ENCODE data around the gene TYROBP.
"Not testable (repeated sequence)": the region's sequence is repeated elsewhere in the genome, so short reads cannot be mapped to it uniquely, and the experiment has no call there.

TYROBP gene

GRCh38 chr19:35879068-35879467 lies 29.0 kb downstream of the TYROBP start:
- no peak overlapping the region for H3K4me3 ChIP-seq (ENCODE audit: low read depth, low read length)
- no peak for DNase-seq (ENCODE audit: low read depth)
- TF ChIP-seq, protein P1, sequence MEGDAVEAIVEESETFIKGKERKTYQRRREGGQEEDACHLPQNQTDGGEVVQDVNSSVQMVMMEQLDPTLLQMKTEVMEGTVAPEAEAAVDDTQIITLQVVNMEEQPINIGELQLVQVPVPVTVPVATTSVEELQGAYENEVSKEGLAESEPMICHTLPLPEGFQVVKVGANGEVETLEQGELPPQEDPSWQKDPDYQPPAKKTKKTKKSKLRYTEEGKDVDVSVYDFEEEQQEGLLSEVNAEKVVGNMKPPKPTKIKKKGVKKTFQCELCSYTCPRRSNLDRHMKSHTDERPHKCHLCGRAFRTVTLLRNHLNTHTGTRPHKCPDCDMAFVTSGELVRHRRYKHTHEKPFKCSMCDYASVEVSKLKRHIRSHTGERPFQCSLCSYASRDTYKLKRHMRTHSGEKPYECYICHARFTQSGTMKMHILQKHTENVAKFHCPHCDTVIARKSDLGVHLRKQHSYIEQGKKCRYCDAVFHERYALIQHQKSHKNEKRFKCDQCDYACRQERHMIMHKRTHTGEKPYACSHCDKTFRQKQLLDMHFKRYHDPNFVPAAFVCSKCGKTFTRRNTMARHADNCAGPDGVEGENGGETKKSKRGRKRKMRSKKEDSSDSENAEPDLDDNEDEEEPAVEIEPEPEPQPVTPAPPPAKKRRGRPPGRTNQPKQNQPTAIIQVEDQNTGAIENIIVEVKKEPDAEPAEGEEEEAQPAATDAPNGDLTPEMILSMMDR (IDR thresholded peaks at IDR 0.05; ENCODE audit: low read depth, low read length): no peak
- TF ChIP-seq POLR2A (IDR thresholded peaks at IDR 0.05; ENCODE audit: extremely low read depth, insufficient read length) (no peak), MYC (IDR thresholded peaks at IDR 0.05; ENCODE audit: low read depth, low read length) (no peak)
- TF ChIP-seq, protein P2, sequence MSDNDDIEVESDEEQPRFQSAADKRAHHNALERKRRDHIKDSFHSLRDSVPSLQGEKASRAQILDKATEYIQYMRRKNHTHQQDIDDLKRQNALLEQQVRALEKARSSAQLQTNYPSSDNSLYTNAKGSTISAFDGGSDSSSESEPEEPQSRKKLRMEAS (IDR thresholded peaks at IDR 0.05; ENCODE audit: low read depth, low read length): no peak

DNA sequence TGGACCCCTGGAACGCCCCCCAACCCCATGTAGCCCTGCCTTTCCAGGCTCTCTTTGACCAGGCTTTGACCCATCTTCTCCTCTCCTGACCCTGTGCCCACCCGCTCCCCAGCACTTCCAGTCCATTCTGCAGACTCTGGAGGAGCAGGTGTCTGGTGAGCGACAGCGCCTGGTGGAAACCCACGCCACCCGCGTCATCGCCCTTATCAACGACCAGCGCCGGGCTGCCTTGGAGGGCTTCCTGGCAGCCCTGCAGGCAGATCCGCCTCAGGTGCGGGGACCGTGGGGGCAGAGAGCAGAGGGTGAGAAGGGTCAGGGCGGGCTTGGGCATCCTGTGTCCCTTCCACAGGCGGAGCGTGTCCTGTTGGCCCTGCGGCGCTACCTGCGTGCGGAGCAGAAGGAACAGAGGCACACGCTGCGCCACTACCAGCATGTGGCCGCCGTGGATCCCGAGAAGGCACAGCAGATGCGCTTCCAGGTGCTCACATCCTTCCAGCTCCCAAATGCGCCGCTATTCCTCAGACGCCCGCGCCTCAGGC lies 33.6 kb downstream of the TYROBP start:
- H3K4me3 ChIP-seq (ENCODE audit: low read depth, low read length): no peak overlapping the region
- no peak for TF ChIP-seq MYC (IDR thresholded peaks at IDR 0.05; ENCODE audit: low read depth, low read length)
- TF ChIP-seq, protein P2 (IDR thresholded peaks at IDR 0.05; ENCODE audit: low read depth, low read length): no peak
- TF ChIP-seq, protein P1 (IDR thresholded peaks at IDR 0.05; ENCODE audit: low read depth, low read length): no peak
- no peak for DNase-seq (ENCODE audit: low read depth)

DNA sequence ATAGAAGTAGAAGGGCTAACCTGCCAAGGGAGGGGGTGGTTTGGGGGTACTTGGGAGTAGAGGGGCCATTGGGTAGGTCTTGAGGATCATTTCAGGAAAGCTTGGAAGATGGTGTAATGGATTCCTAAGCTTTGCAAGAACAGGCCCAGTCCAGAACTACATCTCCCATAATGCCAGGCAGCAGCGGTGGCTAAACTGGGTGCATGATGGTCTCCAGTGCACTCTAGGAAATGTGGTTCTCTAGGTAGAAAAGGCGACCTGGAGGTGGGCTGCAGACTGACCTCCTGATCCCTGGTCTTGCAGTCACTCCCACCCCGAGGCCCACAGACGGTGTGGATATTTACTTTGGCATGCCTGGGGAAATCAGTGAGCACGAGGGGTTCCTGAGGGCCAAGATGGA lies 35.9 kb downstream of the TYROBP start:
- TF ChIP-seq POLR2A (IDR thresholded peaks at IDR 0.05; ENCODE audit: extremely low read depth, insufficient read length) (no peak), MYC (IDR thresholded peaks at IDR 0.05; ENCODE audit: low read depth, low read length) (no peak)
- TF ChIP-seq, protein P1 (IDR thresholded peaks at IDR 0.05; ENCODE audit: low read depth, low read length): no peak
- TF ChIP-seq, protein P2 (IDR thresholded peaks at IDR 0.05; ENCODE audit: low read depth, low read length): no peak
- DNase-seq (ENCODE audit: low read depth): no peak
- no peak overlapping the region for H3K4me3 ChIP-seq (ENCODE audit: low read depth, low read length)

GRCh38 chr19:35871611-35872010 lies 36.5 kb downstream of the TYROBP start:
- no peak overlapping the region for H3K4me3 ChIP-seq (ENCODE audit: low read depth, low read length)
- no peak for TF ChIP-seq POLR2A (IDR thresholded peaks at IDR 0.05; ENCODE audit: extremely low read depth, insufficient read length)
- TF ChIP-seq, protein P1 (IDR thresholded peaks at IDR 0.05; ENCODE audit: low read depth, low read length): no peak
- TF ChIP-seq MYC (IDR thresholded peaks at IDR 0.05; ENCODE audit: low read depth, low read length): no peak
- TF ChIP-seq, protein P2 (IDR thresholded peaks at IDR 0.05; ENCODE audit: low read depth, low read length): no peak
- no peak for DNase-seq (ENCODE audit: low read depth)

DNA sequence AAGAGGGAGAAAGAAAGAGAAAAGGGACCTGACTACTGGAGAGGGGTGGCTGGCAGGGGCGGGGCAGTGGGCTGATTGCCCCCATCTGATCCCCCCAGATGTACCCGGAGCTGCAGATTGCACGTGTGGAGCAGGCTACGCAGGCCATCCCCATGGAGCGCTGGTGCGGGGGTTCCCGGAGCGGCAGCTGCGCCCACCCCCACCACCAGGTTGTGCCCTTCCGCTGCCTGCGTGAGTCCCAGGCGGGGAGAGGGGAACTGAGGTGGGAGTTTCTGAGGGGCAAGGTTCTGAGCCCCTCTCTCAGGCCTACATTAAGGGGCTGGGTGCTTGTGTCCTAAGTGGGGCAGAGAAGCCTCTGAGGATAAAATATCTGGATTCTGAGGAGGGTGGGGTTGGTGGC lies 37.3 kb downstream of the TYROBP start:
- DNase-seq (ENCODE audit: low read depth): no peak
- H3K4me3 ChIP-seq (ENCODE audit: low read depth, low read length): no peak overlapping the region
- no peak for TF ChIP-seq MYC (IDR thresholded peaks at IDR 0.05; ENCODE audit: low read depth, low read length)
- TF ChIP-seq POLR2A (IDR thresholded peaks at IDR 0.05; ENCODE audit: extremely low read depth, insufficient read length): no peak
- TF ChIP-seq, protein P2 (IDR thresholded peaks at IDR 0.05; ENCODE audit: low read depth, low read length): no peak
- TF ChIP-seq, protein P1 (IDR thresholded peaks at IDR 0.05; ENCODE audit: low read depth, low read length): no peak

GRCh38 chr19:35870124-35870736 lies 37.9 kb downstream of the TYROBP start:
- H3K4me3 ChIP-seq (ENCODE audit: low read depth, low read length); DNase-seq (ENCODE audit: low read depth): not testable (repeated sequence)
